ENCODE results near the gene SH3BP5L. TPM values are rescaled to one million over a fixed set of nuclear protein-coding genes. Genes with fewer than 3 reads are reported as not detected.

SH3BP5L gene
- total and polyA plus RNA-seq, 2 of the 13 experiments (the other 11 are each of a cell fraction or from before 2014, with no cell fraction given): 10.3 to 14.9 TPM

DNA sequence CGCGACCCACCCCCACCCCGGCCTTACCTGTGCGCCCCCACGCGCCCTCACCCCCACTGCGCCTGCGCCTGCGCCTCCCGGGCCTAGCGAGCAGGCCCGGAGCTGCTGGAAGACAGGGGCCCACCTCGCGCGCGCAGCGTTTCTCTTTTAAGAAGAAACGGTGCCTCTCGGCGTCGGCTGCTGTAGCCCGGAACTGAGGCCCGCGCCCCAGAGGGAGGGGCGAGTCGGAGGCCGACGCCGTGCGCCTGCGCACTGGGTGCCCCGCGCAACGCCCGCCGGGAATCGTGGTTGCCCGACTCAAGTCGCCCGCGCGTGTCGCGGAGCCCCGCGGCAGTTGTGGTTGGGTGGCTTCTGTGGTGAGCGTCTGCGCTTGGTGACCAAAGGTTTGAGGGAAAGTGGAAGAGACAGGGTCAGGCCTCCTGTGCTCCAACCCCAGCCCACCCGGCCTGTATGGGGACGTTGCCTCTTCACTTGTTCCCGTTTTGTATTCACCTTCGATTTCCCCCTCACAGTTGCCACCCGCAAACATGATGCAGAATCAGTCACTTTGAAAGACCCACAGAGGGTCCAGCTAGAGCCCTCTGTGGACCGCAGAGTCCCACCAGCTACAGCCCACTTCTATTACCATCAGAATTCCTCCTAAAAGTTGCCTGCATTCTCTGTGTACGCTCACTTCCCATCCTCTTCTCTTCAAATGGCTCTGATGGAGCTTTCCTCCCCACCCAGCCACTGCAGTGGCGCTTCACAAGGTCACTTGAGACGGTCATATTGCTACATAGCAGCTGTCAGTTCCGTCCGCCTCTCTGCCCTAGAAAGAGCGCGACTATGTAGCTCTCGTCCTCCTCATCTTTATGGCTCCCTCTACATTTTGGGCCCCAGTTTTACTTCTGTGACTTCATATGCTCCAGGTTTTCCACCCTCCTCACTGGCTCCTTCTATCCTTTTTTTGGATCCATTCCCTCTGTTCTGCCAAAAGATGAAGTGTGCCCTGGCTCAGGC is 33.5 kb upstream of the SH3BP5L start, which contains the start of gene ZNF692 (continued):
- TF ChIP-seq ZNF225 (CRISPR knock-in tag; IDR thresholded peaks at IDR 0.05): no peak
- peak; percentile 35; the same call in 1 of the 2 replicates for TF ChIP-seq KDM5A (IDR thresholded peaks at IDR 0.05; ENCODE audit: borderline replicate concordance, low read length)
- no peak for TF ChIP-seq FOSL1 (CRISPR knock-in tag; IDR thresholded peaks at IDR 0.05; ENCODE audit: borderline replicate concordance)
- no peak for TF ChIP-seq TBP (CRISPR knock-in tag; IDR thresholded peaks at IDR 0.05)
- no peak for TF ChIP-seq RARG (CRISPR knock-in tag; IDR thresholded peaks at IDR 0.05; ENCODE audit: low read depth)
- TF ChIP-seq CHD4 (IDR thresholded peaks at IDR 0.05; ENCODE audit: borderline replicate concordance, low read length): no peak
- no peak for TF ChIP-seq ZNF780A (CRISPR knock-in tag; IDR thresholded peaks at IDR 0.05)
- TF ChIP-seq, protein P1, sequence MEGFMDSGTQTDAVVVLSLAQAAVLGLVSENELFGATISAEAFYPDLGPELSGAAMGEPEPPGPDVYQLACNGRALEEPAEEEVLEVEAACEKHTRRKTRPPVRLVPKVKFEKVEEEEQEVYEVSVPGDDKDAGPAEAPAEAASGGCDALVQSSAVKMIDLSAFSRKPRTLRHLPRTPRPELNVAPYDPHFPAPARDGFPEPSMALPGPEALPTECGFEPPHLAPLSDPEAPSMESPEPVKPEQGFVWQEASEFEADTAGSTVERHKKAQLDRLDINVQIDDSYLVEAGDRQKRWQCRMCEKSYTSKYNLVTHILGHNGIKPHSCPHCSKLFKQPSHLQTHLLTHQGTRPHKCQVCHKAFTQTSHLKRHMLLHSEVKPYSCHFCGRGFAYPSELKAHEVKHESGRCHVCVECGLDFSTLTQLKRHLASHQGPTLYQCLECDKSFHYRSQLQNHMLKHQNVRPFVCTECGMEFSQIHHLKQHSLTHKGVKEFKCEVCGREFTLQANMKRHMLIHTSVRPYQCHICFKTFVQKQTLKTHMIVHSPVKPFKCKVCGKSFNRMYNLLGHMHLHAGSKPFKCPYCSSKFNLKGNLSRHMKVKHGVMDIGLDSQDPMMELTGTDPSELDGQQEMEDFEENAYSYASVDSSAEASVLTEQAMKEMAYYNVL (CRISPR knock-in tag; IDR thresholded peaks at IDR 0.05; ENCODE audit: borderline replicate concordance): no peak
- TF ChIP-seq ATAD3A (CRISPR knock-in tag; IDR thresholded peaks at IDR 0.05): no peak
- no peak for TF ChIP-seq ZNF652 (CRISPR knock-in tag; IDR thresholded peaks at IDR 0.05; ENCODE audit: borderline replicate concordance, low read depth)
- TF ChIP-seq, protein P2, sequence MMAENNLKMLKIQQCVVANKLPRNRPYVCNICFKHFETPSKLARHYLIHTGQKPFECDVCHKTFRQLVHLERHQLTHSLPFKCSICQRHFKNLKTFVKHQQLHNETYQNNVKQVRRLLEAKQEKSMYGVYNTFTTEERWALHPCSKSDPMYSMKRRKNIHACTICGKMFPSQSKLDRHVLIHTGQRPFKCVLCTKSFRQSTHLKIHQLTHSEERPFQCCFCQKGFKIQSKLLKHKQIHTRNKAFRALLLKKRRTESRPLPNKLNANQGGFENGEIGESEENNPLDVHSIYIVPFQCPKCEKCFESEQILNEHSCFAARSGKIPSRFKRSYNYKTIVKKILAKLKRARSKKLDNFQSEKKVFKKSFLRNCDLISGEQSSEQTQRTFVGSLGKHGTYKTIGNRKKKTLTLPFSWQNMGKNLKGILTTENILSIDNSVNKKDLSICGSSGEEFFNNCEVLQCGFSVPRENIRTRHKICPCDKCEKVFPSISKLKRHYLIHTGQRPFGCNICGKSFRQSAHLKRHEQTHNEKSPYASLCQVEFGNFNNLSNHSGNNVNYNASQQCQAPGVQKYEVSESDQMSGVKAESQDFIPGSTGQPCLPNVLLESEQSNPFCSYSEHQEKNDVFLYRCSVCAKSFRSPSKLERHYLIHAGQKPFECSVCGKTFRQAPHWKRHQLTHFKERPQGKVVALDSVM (CRISPR knock-in tag; IDR thresholded peaks at IDR 0.05): peak; percentile 45; the same call in 1 of the 2 replicates
- TF ChIP-seq, protein P3, sequence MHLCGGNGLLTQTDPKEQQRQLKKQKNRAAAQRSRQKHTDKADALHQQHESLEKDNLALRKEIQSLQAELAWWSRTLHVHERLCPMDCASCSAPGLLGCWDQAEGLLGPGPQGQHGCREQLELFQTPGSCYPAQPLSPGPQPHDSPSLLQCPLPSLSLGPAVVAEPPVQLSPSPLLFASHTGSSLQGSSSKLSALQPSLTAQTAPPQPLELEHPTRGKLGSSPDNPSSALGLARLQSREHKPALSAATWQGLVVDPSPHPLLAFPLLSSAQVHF (CRISPR knock-in tag; IDR thresholded peaks at IDR 0.05): no peak
- TF ChIP-seq ZNF530 (CRISPR knock-in tag; IDR thresholded peaks at IDR 0.05; ENCODE audit: low read depth): no peak
- no peak for TF ChIP-seq MTA1 (CRISPR knock-in tag; IDR thresholded peaks at IDR 0.05; ENCODE audit: borderline replicate concordance)
- TF ChIP-seq ZNF34 (CRISPR knock-in tag; IDR thresholded peaks at IDR 0.05; ENCODE audit: borderline replicate concordance): no peak
- TF ChIP-seq, protein P4, sequence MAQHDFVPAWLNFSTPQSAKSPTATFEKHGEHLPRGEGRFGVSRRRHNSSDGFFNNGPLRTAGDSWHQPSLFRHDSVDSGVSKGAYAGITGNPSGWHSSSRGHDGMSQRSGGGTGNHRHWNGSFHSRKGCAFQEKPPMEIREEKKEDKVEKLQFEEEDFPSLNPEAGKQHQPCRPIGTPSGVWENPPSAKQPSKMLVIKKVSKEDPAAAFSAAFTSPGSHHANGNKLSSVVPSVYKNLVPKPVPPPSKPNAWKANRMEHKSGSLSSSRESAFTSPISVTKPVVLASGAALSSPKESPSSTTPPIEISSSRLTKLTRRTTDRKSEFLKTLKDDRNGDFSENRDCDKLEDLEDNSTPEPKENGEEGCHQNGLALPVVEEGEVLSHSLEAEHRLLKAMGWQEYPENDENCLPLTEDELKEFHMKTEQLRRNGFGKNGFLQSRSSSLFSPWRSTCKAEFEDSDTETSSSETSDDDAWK (CRISPR knock-in tag; IDR thresholded peaks at IDR 0.05): no peak
- TF ChIP-seq TBL1XR1 (IDR thresholded peaks at IDR 0.05; ENCODE audit: borderline replicate concordance, low read length, partially characterized antibody): no peak
- TF ChIP-seq SIN3A (IDR thresholded peaks at IDR 0.05; ENCODE audit: borderline replicate concordance, low read depth, low read length): peak; percentile 51; the same call in 1 of the 2 replicates
- TF ChIP-seq PCBP1 (IDR thresholded peaks at IDR 0.05; ENCODE audit: borderline replicate concordance, low read depth, low read length): no peak
- no peak for TF ChIP-seq ZFP36 (IDR thresholded peaks at IDR 0.05; ENCODE audit: borderline replicate concordance, low read depth, low read length, partially characterized antibody)
- no peak for TF ChIP-seq ZNF224 (CRISPR knock-in tag; IDR thresholded peaks at IDR 0.05)
- peak; percentile 67 for TF ChIP-seq HNRNPLL (IDR thresholded peaks at IDR 0.05; ENCODE audit: low read depth, low read length, poor library complexity, severe bottlenecking)
- no peak; the same call in 1 of the 2 replicates for TF ChIP-seq ARNTL (CRISPR knock-in tag; IDR thresholded peaks at IDR 0.05)
